A549 (cell line): ENCODE results near the gene HLX. TPM values are rescaled to one million over a fixed set of nuclear protein-coding genes. Genes with fewer than 3 reads are reported as not detected.

Experiments used
- ATAC-seq, 2 experiments: fragments of 200-7000 bp in 1 of 2; fragments of >200 bp in 1 of 2; cut with Nextera tagmentation in 1 of 2; cut with Tn5 transposase in 1 of 2; 3 replicates each; pipeline versions ENCODE4 v1.8.0 to v1.9.1; 2018 to 2020; ENCODE audit warnings: mild to moderate bottlenecking in 1 of 2, moderate library complexity in 1 of 2
- CTCF ChIA-PET: fragments of 300-600 bp; sonication (Branson Sonifier 250); formaldehyde crosslinking; extraction: SDS; loops from one replicate; lab custom pipeline; 2021; ENCODE audit warnings: antibody characterized with exemption, inconsistent platforms; lab: Yijun Ruan, JAX
- POLR2A ChIA-PET: fragments of 350-600 bp; formaldehyde crosslinking; extraction: SDS; loops from one replicate; lab custom pipeline; 2021; ENCODE audit warnings: antibody characterized with exemption, inconsistent platforms; lab: Yijun Ruan, JAX
- DNase-seq, 2 experiments: peaks; one replicate each; pipeline versions ENCODE4 v3.0.0 to v3.0.0-alpha.2; 2011 to 2016; ENCODE audit warnings: low read depth in 1 of 2, low spot score in 1 of 2
- FAIRE-seq: peaks from 2 replicates; lab custom pipeline; 2011; peaks lifted over from hg19 to GRCh38; lab: Jason Lieb, UNC
- H3K27ac ChIP-seq, 2 experiments: fragments of >200 bp; sonication (Bioruptor Twin); formaldehyde crosslinking; 3 replicates each; pipeline ENCODE4 v1.5.1; 2016 to 2017
- H3K4me1 ChIP-seq: fragments of >200 bp; sonication (Bioruptor Twin); formaldehyde crosslinking; 3 replicates; pipeline ENCODE4 v1.6.1; 2016
- H3K4me2 ChIP-seq: fragments of >200 bp; sonication (Bioruptor Twin); formaldehyde crosslinking; 3 replicates; pipeline ENCODE4 v1.6.1; 2016
- H3K4me3 ChIP-seq: fragments of >200 bp; sonication (Bioruptor Twin); formaldehyde crosslinking; 3 replicates; pipeline ENCODE4 v1.5.1; 2016
- H3K9me3 ChIP-seq: fragments of >200 bp; sonication (Bioruptor Twin); formaldehyde crosslinking; 3 replicates; pipeline ENCODE4 v1.6.1; 2016
- BCL3 ChIP-seq: fragments of >200 bp; sonication (Bioruptor Twin); formaldehyde crosslinking; IDR thresholded peaks from 3 replicates; pipeline ENCODE4 v1.6.1; 2016
- BHLHE40 ChIP-seq: IDR thresholded peaks from 2 replicates; pipeline ENCODE4 v1.6.1; 2012; ENCODE audit warnings: low read depth, low read length, inconsistent platforms
- CHD4 ChIP-seq: fragments of 200-600 bp; sonication (generic); IDR thresholded peaks from 2 replicates; pipeline ENCODE4 v1.6.1; 2016; ENCODE audit warnings: antibody characterized with exemption, mild to moderate bottlenecking, borderline replicate concordance
- E2F6 ChIP-seq: IDR thresholded peaks from 2 replicates; pipeline ENCODE4 v1.6.1; 2012; ENCODE audit warnings: low read depth, borderline replicate concordance
- EHMT2 ChIP-seq: fragments of 200-600 bp; sonication (generic); IDR thresholded peaks from 2 replicates; pipeline ENCODE4 v1.6.1; 2016; ENCODE audit warnings: antibody characterized with exemption, low read depth, mild to moderate bottlenecking, moderate library complexity
- FOXS1 ChIP-seq: fragments of 250-450 bp; sonication (Bioruptor Pico); IDR thresholded peaks from 2 replicates; pipeline ENCODE4 v1.5.0; 2020; ENCODE audit warnings: mild to moderate bottlenecking, moderate library complexity
- HOXB5 ChIP-seq: fragments of 250-450 bp; sonication (Bioruptor Pico); IDR thresholded peaks from 2 replicates; pipeline ENCODE4 v1.5.0; 2020; ENCODE audit warnings: mild to moderate bottlenecking, moderate library complexity
- KDM5A ChIP-seq: fragments of 200-600 bp; sonication (generic); IDR thresholded peaks from 2 replicates; pipeline ENCODE4 v1.6.1; 2016; ENCODE audit warnings: antibody characterized with exemption, mild to moderate bottlenecking
- MAFK ChIP-seq: fragments of 450-650 bp; IDR thresholded peaks from 2 replicates; pipeline ENCODE4 v1.6.1; 2014; ENCODE audit not compliant: partially characterized antibody
- MAZ ChIP-seq: fragments of 150-350 bp; IDR thresholded peaks from 2 replicates; pipeline ENCODE4 v1.6.1; 2014; ENCODE audit warnings: antibody characterized with exemption, low read depth, low read length, borderline replicate concordance
- RAD21 ChIP-seq, 2 experiments: fragments of >200 bp in 1 of 2; sonication (Bioruptor Twin) in 1 of 2; formaldehyde crosslinking in 1 of 2; IDR thresholded peaks in 1 of 2; conservative IDR thresholded peaks in 1 of 2; 2 replicates in 1 of 2; 3 replicates in 1 of 2; pipeline ENCODE4 v1.6.1; 2012 to 2018; ENCODE audit warnings: inconsistent platforms in 1 of 2
- RARB ChIP-seq: fragments of 250-450 bp; sonication (Bioruptor Pico); IDR thresholded peaks from 2 replicates; pipeline ENCODE4 v1.8.0; 2021; ENCODE audit warnings: mild to moderate bottlenecking, moderate library complexity
- RCOR1 ChIP-seq: fragments of 150-350 bp; IDR thresholded peaks from 2 replicates; pipeline ENCODE4 v1.6.1; 2014; ENCODE audit warnings: antibody characterized with exemption, low read length, low read depth
- REST ChIP-seq: fragments of 200-600 bp; sonication (generic); IDR thresholded peaks from 2 replicates; pipeline ENCODE4 v1.6.1; 2016; ENCODE audit warnings: antibody characterized with exemption, mild to moderate bottlenecking, moderate library complexity
- RFX5 ChIP-seq: fragments of 450-650 bp; IDR thresholded peaks from 2 replicates; pipeline ENCODE4 v1.7.1; 2014; ENCODE audit warnings: antibody characterized with exemption, mild to moderate bottlenecking, moderate library complexity
- SMC3 ChIP-seq: fragments of >200 bp; sonication (Bioruptor Twin); formaldehyde crosslinking; IDR thresholded peaks from 3 replicates; pipeline ENCODE4 v1.6.1; 2018; ENCODE audit warnings: inconsistent platforms
- SREBF2 ChIP-seq: fragments of 450-650 bp; IDR thresholded peaks from 2 replicates; pipeline ENCODE4 v1.6.1; 2014; ENCODE audit warnings: mild to moderate bottlenecking, moderate library complexity
- ZFP36 ChIP-seq: fragments of 450-650 bp; IDR thresholded peaks from 2 replicates; pipeline ENCODE4 v1.6.1; 2014; ENCODE audit warnings: borderline replicate concordance; ENCODE audit not compliant: partially characterized antibody
- WGBS: methylation state at CpG from one replicate; pipeline ENCODE4 v1.1.6; 2017; ENCODE audit errors: missing lambda C conversion rate; 5-methylcytosine and 5-hydroxymethylcytosine counted together
- polyA plus RNA-seq, 4 experiments: library from polyadenylated mRNA; depleted of rRNA in 3 of 4; stranded (reverse); fragments of >200 nt; fragmentation: RNase III in 1 of 4; extraction: RNeasy Plus Mini Kit Qiagen cat#74134 plus additional on column Dnase treatment in 1 of 4; gene quantifications; 2 replicates in 3 of 4; 3 replicates in 1 of 4; pipeline ENCODE4 v1.2.3, GENCODE V29; 2011 to 2017

Gene HLX
- polyA plus RNA-seq, 2 of the 4 experiments (the other 2 are of a cell fraction), result 0.70 to 5.6 TPM

GRCh38 chr1:220834155-220834870, 44.9 kb upstream of the HLX start:
- 55% methylated on average over 4 of the region's 4 CpGs for WGBS
- H3K9me3 ChIP-seq, result no peaks in the 10 kb centered on the region
- CTCF ChIA-PET, result interaction anchor here (1.1 kb wide), 1 partner anchor 24 kb away, joined by 3 read pairs; no protein-coding TSS in a partner anchor
- H3K4me1 ChIP-seq, result no peaks in the 10 kb centered on the region
- no peak for ATAC-seq
- H3K4me2 ChIP-seq, result no peak overlapping the region
- POLR2A ChIA-PET, result no interaction called here
- DNase-seq, result no peak
- no peak overlapping the region for H3K4me3 ChIP-seq
- TF ChIP-seq E2F6 (no peak), ZFP36 (no peak), FOXS1 (CRISPR knock-in tag) (no peak)
- no peak for FAIRE-seq
- H3K27ac ChIP-seq, result no peak overlapping the region

GRCh38 chr1:220838578-220838977, 40.7 kb upstream of the HLX start:
- no peak for FAIRE-seq
- WGBS, result 57% methylated on average over 5 of the region's 5 CpGs
- H3K9me3 ChIP-seq, result no peaks in the 10 kb centered on the region

GRCh38 chr1:220839474-220839873, 39.8 kb upstream of the HLX start:
- Histone ChIP-seq H3K4me1 (no peaks in the 10 kb centered on the region), H3K27ac (no peak overlapping the region), H3K4me3 (no peak overlapping the region), H3K9me3 (no peaks in the 10 kb centered on the region), H3K4me2 (no peak overlapping the region)
- 29% methylated on average over 5 of the region's 5 CpGs for WGBS
- ATAC-seq (no peak), FAIRE-seq (no peak), DNase-seq (no peak)
- ChIA-PET POLR2A (no interaction called here), CTCF (no interaction called here)
- TF ChIP-seq FOXS1 (CRISPR knock-in tag) (no peak), KDM5A (no peak), RARB (CRISPR knock-in tag) (no peak), RFX5 (no peak), REST (no peak), CHD4 (no peak), HOXB5 (no peak), EHMT2 (no peak), MAZ (no peak), RAD21 (conservative IDR thresholded peaks at IDR 0.05 in 1 of 2, IDR thresholded peaks at IDR 0.05 in 1 of 2) (no peak), BHLHE40 (no peak), SMC3 (no peak), MAFK (no peak), RCOR1 (no peak)

More at GRCh38 chr1:220838578-220838977, 40.7 kb upstream of the HLX start:
- ChIA-PET POLR2A (no interaction called here), CTCF (no interaction called here)
- no peak overlapping the region for H3K27ac ChIP-seq
- no peak for TF ChIP-seq CHD4
- peak; percentile 3 for TF ChIP-seq MAFK
- TF ChIP-seq BCL3, result no peak
- TF ChIP-seq SREBF2, result no peak
- ATAC-seq (no peak), DNase-seq (no peak)
- no peak overlapping the region for H3K4me3 ChIP-seq
- H3K4me1 ChIP-seq, result no peaks in the 10 kb centered on the region
- H3K4me2 ChIP-seq, result no peak overlapping the region
